Right atrium auricular region (tissue), 2 donors: Measurements from ENCODE around the gene MATN1. TPM values are rescaled to one million over a fixed set of nuclear protein-coding genes. Genes with fewer than 3 reads are reported as not detected.

Experiments
- DNase-seq: peaks from one replicate; pipeline ENCODE4 v3.0.0-alpha.2; 2019; ENCODE audit warnings: low spot score
- H3K27ac ChIP-seq, 2 donors: fragments of 200-600 bp; sonication (generic); 1 replicate in 1 of 2; 2 replicates in 1 of 2; pipeline ENCODE4 v1.5.1; 2016 to 2019
- H3K27me3 ChIP-seq, 2 donors: fragments of 200-600 bp; sonication (generic); one replicate each; pipeline versions ENCODE4 v1.5.1 to v1.6.0; 2017 to 2019
- H3K36me3 ChIP-seq: fragments of 200-600 bp; sonication (generic); one replicate; pipeline ENCODE4 v1.5.1; 2016
- H3K4me1 ChIP-seq, 2 donors: fragments of 200-600 bp; sonication (generic); one replicate each; pipeline versions ENCODE4 v1.5.1 to v1.6.0; 2017 to 2019
- H3K4me3 ChIP-seq, 2 donors: fragments of 200-600 bp; sonication (generic); 1 replicate in 1 of 2; 2 replicates in 1 of 2; pipeline ENCODE4 v1.5.1; 2017 to 2019; ENCODE audit warnings: mild to moderate bottlenecking in 1 of 2, moderate library complexity in 1 of 2
- H3K9me3 ChIP-seq, 2 donors: fragments of 200-600 bp; sonication (generic); one replicate each; pipeline ENCODE4 v1.5.1; 2019
- CTCF ChIP-seq, 2 donors: fragments of 200-600 bp; sonication (generic); IDR thresholded peaks; one replicate each; pipeline ENCODE4 v1.5.1; 2019; ENCODE audit warnings: antibody characterized with exemption in 2 of 2
- total RNA-seq, 2 donors: library from RNA; depleted of rRNA; stranded (reverse); fragments of >200 nt; gene quantifications; one replicate each; pipeline ENCODE4 v1.1.0, GENCODE V29; 2016

Gene MATN1
- total RNA-seq, 2 donors from 2014 or later: not detected

DNA sequence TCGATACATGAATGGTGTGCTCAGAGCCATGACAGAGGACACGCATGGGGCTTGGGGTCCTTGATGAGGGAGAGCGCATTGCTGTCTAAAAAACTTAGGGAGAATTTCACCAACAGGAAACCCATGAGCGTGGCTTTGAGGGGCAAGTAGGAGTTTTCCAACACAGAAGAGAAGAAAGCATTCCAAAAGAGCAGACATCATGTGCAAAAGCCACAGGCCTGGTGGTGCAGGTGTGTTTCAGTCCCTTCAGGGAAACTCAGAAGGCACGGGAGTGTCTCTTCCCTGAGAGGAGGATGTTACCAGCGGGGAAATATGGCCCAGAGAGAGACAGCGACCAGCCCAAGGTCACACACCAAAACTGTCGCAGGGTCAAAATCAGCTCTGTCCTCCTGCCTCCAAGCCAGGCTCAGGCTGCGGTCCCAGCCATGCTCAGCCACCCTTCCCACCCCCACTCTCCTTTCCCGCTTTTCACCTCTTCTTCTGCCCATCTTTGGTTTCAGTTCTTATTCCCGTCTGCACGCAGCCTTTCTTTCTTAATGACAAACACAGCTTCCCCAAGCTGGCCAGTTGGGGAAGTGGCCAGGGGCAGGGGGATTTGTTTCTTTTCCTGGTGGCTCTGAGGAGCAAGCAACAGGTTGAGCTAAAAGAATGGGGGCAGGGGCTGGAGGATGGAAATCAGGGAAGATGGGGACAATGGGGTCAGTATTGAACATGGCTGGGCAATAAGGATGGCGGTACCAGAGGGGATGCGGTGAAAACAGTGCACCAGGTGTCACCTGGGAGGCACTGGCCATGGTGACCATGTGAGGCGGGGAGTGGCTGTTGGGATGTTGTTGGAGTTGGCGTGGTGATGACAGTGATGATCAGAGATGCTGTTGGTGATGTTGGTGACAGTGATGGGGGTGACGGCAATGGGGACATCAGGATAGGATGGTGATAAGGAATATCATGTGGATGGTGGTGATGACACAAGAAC is 23.9 kb upstream of the MATN1 start:
- Histone ChIP-seq H3K4me3 (no peak overlapping the region), H3K36me3 (no peaks in the 10 kb centered on the region), H3K4me1 (no peaks in the 10 kb centered on the region), H3K27me3 (no peaks in the 10 kb centered on the region), H3K9me3 (no peaks in the 10 kb centered on the region), H3K27ac (no peak overlapping the region)
- TF ChIP-seq CTCF (IDR thresholded peaks at IDR 0.05): no peak
- no peak for DNase-seq

DNA sequence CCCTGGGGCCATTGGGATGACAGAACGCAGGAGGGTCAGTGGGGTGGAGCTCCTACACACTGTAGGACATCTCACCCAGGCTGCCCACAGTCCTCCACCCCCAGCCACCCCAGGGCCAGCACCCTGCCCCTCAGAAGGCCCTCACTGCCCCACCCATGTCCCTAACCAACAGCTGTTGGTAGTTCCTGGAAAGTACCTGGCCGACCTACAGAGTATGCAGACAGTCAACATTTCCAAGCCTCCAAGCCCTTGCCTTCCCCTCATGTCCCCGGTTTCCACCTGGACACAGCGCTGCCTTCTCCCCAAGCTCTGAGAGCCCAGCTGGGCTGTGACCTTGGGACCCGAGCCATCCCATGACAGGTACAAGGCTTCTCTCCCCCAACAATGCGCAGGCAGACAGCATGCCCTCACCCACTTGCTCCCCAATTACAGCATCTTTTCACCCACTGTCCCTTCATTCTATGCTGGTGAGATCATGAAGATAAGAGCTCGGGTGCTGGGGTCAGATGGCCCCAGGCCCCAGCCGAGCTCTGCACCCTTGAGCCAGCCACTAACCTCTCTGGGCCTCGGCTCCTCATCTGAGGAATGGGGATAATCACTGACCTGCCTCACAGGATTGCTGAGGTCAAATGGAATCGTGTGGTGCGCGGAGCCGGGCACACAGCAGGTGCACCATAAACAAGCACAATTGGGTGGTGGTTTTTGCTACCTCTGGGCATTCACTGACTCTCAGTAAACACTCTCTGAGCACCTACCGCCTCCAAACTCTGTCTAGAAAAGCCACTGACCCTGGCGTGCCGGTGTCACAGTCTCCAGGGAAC is 23.0 kb upstream of the MATN1 start:
- H3K27ac ChIP-seq: peak overlapping the region in 1 of 2 donors; percentile 16
- DNase-seq: no peak
- TF ChIP-seq CTCF (IDR thresholded peaks at IDR 0.05): no peak
- no peaks in the 10 kb centered on the region for H3K4me1 ChIP-seq
- H3K9me3 ChIP-seq: no peaks in the 10 kb centered on the region
- H3K4me3 ChIP-seq: no peak overlapping the region
- no peaks in the 10 kb centered on the region for H3K27me3 ChIP-seq
- H3K36me3 ChIP-seq: no peaks in the 10 kb centered on the region

- H3K4me3 ChIP-seq: no peak overlapping the region
- TF ChIP-seq CTCF (IDR thresholded peaks at IDR 0.05): no peak
- no peaks in the 10 kb centered on the region for H3K36me3 ChIP-seq
- no peaks in the 10 kb centered on the region for H3K9me3 ChIP-seq
- H3K4me1 ChIP-seq: no peaks in the 10 kb centered on the region
- H3K27me3 ChIP-seq: no peaks in the 10 kb centered on the region
- DNase-seq: no peak
- H3K27ac ChIP-seq: peak overlapping the region in 1 of 2 donors; percentile 16
Observed at GRCh38 chr1:30745834-30746208, 22.4 kb upstream of the MATN1 start.

- H3K27me3 ChIP-seq: no peaks in the 10 kb centered on the region
- no peak for TF ChIP-seq CTCF (IDR thresholded peaks at IDR 0.05)
- H3K4me3 ChIP-seq: no peak overlapping the region
- no peaks in the 10 kb centered on the region for H3K4me1 ChIP-seq
- H3K27ac ChIP-seq: no peak overlapping the region
- DNase-seq: no peak
- no peaks in the 10 kb centered on the region for H3K9me3 ChIP-seq
- no peaks in the 10 kb centered on the region for H3K36me3 ChIP-seq
Observed at GRCh38 chr1:30745156-30745833, 21.9 kb upstream of the MATN1 start.

DNA sequence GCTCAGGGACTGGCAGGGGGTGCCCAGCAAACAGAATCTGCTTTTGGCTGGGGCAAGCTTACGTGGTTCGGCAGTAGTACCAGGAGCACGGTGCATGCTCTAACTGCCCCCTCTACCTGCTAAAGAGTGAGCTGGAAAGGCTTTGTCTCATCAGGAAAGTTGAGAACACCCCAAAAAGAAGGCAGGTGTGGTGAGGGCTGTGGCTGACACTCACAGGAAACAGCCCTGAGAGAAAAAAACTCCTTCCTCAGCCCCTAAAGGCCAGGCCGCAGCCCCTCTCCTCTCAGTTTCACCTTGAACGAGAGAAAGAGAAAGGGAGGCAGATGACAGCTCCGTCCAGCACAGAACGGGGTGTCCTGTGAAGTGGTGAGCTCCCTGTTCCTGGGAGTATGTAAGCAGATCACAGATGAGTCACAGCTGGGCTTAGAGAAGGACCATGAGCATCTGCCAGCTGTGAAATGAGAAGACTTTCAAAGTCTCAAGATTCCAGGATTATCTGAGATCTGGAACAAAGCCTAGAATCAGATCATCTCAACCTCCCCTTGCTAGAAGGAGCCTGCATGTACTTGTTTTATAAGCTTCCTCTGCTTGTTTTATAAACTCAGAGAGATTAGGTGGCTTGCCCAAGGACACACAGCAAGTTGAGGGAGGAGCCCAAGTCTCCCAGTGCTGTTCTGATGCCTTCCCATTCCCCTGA is 20.8 kb upstream of the MATN1 start:
- no peak for DNase-seq
- Histone ChIP-seq H3K36me3 (no peaks in the 10 kb centered on the region), H3K4me1 (no peaks in the 10 kb centered on the region), H3K27ac (no peak overlapping the region), H3K27me3 (no peaks in the 10 kb centered on the region), H3K9me3 (no peaks in the 10 kb centered on the region), H3K4me3 (no peak overlapping the region)
- TF ChIP-seq CTCF (IDR thresholded peaks at IDR 0.05): no peak
